Stimulated activated CD4-positive, alpha-beta T cell treated with anti-CD3 and anti-CD28 coated beads, Interleukin-1b, Interleukin-23, amount 100 ng/mL, for 1 hour (primary cell): ENCODE data around the gene TTC28.

Source experiments
- DNase-seq, 2 donors: peaks; one replicate each; pipeline ENCODE4 v3.0.0-alpha.2; 2020; ENCODE audit warnings: low read depth in 2 of 2

TTC28 gene

DNA sequence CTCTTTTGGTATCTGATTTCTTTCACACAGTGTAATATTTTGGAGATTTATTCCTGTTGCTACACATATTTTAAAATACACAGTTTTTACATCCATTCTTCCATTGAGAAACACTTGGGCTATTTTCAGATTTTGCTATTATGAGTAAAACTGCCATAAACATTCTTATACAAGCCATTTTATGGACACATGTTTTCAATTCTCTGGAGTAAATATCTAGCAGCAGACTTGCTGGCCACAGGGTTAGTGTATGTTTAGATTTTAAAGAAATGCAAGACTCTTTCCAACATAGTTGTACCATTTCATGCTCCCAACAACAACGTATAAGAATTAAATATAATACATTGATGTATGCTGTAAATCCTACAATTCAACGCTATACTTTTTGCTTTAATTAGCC, 399.8 kb downstream of the TTC28 start:
- no peak for DNase-seq

GRCh38 chr22:28269277-28269676, 410.4 kb downstream of the TTC28 start:
- no peak for DNase-seq

GRCh38 chr22:28268850-28269249, 410.8 kb downstream of the TTC28 start:
- DNase-seq = no peak

DNA sequence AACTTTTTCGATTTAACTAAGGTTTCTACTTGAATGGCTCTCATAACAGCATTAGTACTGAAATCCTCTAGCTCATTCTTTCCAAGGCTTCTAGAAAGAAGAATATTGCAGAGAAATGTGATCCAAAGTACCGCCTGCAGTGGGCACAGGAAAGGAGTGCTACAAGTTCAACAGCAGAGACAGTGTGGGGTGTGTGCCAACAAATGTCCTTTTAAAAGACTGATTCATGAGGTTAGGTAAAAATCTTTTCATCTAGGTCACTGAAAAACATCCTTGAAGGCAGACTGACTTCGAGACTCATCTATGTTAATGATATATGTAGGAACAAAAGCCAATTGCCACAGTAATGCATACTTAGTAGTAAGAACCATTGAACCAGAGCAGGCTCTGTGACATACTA, 411.5 kb downstream of the TTC28 start:
- no peak for DNase-seq

DNA sequence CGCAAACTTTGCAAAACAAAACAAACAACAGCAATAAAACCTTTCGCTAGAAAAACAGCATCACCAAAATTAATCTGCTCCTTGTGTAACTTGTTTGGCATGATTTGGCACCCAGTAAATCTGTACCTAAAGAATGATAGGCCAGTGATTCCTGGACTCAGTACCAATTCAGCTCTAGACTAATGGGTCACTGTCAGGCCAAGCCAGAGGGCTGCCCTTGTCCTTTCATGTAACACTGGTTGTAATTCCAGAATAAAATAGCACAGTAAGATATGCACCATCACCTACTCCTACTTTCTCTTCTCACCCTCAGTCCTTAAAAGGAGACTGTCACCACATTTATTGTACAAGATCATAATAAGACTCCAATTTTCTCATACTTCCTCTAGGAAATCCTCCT, 419.0 kb downstream of the TTC28 start:
- no peak for DNase-seq

- no peak for DNase-seq
Observed at GRCh38 chr22:28259774-28260312, 419.8 kb downstream of the TTC28 start.

DNA sequence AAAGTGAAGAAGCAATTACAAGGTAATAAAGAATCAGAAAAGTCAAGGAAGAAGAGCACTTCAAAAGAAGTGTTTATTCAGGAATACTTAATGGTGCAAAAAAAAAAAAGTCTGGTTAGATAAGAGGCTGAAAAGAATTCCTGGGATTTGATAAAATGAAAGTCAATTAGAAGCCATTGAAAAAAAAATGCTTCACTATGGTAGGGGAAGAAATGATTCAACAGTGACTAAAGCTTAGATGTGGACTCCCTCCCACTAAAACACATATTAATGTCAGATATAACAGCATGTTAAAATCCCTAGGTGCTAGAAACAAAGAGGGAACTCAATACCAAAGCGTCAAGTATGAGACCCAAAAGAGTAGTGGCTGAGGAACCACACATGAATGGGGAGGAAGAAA, 425.2 kb downstream of the TTC28 start:
- no peak for DNase-seq

DNA sequence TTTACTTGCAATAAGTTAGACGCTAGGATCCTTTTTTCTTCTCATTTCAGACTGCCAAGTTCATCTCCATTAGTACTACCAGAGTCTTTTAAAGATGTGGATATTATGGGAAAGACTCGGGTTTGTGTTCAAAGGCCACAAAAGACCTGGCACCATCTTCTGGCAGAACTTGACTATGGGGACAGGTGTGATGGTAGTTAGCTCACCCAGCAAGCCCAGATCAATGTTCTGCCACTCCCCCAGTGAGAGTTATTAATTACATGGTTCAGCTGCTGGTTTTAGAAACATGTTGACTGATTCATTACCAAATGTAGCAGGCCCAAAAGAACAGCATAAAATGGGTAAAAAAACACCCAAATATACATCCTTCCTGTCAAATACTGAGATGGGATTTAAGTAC, 427.1 kb downstream of the TTC28 start:
- DNase-seq = no peak

DNA sequence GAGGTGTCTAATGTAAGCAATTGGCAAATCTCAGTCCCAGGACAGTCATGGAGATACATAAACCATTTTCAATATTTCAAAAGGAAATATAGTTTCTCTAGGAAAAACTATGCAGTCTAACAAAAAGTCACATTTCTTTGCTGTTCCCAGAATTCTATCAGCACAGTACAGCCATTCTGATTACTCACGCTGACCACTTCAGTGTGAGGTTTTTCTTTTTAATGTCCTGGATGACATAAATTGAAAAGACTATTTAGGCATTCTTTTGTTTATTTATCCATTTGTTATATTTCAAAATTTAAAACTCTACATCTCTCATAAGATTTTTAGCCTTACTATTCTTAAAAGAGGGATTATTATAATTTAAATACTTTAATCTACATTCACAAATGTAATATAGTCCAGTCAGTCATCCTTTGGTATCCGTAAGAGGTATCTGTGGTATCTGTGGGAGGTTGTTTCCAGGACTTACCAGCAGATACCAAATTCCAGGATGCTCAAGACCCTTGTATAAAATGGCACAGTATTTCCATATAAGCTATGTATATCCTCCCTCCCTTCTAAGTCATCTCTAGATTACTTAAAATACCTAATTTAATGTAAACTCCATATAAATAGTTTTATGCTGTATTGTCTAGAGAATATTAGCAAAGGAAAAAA, 429.5 kb downstream of the TTC28 start:
- DNase-seq = no peak

GRCh38 chr22:28249402-28249801, 430.2 kb downstream of the TTC28 start:
- DNase-seq = no peak

DNA sequence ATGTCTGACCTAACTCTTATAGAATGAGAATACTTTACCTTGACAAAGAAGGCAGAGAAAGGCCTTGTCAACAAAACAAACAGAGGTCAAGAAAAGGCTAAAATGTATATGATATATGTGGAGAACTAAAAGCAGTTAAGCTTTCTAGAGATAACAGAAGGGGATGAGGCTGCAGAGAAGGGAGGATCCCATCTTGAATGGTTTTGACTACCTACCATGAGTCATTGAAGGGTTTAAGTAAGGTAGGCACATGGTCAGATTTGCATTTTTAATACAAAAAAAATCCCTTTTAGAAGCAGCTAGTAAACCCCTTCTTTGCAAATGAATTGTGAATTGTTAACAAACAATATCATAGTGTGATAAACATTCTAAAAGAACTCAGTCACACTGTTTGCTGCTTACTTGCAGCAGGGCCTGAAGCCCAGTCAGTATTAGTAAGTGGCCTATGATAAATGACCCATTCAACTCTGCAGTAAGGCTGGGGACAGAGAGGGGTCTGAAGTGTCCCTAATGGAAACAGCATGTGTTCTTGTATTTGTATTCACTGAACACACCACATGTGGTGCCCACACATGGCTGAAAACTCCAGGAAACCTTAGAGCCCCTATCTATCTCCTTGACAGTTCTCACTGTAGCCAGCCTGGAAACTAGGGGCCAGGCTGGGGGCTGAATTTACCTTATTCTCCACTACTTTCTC, 431.8 kb downstream of the TTC28 start:
- DNase-seq = no peak

DNA sequence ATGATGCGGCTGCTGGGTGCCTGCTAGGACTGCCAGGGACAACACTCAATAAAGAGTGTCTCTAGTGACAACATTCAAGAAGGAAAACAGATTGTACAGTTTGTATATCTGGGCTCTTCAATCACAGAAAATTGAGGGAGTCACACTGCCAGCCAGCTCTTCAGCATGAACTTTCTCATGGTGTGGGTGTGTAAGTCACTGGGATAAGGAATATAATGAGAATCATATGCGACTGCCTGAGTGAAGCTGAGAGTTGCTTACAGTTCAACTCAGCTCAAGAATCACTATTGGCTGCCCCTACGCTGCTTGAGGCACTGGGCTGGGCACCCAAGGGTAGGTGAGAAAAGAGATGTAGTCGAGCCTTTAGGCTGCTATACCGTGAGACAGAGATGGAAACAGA, 432.5 kb downstream of the TTC28 start:
- no peak for DNase-seq

DNA sequence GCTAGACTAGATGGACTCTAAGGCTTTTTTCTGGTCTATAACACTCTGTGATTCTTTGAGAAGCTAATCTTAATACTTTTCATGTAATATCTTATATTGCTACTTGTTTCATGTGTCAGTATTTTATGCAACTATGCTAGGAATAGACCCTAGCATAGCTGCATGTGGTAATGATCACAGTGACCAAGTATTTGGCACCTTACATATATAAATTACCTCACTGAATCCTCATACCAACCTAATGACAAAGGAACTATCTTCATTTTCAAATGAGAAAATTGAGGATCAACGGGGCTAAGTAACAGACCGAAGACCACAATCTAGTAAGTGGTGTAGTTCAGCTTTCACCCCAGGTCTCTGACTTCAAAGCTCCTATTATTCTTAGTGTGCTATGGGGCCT, 433.2 kb downstream of the TTC28 start:
- DNase-seq = no peak

DNA sequence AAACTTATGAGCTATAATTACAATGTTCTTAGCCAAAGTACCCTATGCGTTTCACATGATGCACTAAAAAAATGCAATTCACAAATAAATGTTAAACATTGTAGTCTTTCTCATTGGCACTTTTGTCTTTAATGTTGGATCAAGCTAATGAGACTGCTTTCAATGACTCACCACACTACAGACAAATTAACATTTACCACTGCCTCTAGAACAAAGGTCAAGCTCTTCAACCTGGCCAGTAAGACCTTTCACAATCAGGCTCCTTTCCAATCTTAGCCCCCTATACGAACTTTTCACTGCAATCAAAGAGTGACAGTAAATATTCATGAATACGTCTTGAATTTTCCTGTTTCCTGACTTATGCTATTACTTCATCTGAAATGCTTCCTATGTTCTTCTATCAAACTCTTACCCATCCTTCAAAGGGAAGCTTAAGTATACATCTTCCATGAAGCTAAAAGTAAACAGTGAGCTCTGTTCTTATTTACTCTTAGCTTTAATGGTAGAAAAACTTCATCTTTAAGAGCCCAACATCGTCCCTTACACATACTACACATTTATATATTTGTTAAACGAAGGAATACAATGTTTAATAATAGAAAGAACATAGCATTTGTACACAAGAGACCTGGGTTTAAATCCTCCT, 433.9 kb downstream of the TTC28 start:
- no peak for DNase-seq

- no peak for DNase-seq
Observed at GRCh38 chr22:28244757-28245156, 434.9 kb downstream of the TTC28 start.

DNA sequence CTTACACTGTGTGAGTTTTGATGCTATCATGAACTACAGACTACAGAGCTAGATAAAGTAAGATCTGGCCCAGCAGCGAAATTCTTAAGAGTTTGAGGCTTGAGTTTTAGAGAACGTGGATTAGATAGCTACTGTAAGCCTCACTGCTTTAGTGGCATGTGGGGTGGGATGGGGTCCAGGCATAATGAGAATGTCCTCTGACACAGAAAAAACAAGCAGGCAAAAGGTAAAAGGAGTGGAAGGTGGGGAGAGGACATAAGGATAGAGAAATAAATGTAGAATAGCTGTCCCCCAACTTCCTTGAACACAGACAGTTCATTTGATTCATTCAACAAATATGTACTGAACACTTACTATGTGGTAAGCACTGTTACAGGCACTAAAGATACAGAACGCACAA, 436.1 kb downstream of the TTC28 start:
- no peak for DNase-seq

DNA sequence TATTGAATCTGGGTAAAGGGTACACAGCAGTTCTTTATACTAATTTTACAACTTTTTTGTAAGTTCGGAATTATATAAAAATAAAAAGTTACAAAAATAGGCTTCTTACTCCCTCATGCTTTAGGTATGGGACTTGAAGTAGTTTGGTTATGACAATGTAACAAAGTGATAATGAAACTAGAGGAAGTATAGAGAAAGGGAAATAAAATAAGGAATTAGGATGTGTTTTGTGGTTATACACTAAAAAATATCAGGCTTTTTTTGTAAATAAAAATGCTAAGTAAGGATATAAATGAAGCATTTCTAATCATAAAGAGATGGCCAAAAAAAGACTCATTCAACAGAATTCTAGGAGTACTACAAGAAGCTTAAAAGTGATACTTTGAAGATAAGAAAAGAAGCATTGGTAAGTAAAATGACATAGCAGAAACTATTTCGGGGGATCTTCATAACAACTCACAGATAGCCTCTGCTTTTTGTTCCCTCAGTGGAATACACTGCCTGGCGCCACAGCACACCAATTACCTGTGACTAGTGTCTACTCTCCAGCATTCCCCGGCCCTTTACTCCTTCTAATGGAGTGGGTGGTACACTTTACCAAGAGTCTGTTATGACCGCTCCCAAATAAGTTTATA, 437.9 kb downstream of the TTC28 start:
- no peak for DNase-seq

- DNase-seq = no peak
Observed at GRCh38 chr22:28239941-28240340, 439.7 kb downstream of the TTC28 start.

GRCh38 chr22:28237783-28238182, 441.9 kb downstream of the TTC28 start:
- DNase-seq = no peak

- no peak for DNase-seq
Observed at GRCh38 chr22:28237112-28237511, 442.5 kb downstream of the TTC28 start.

DNA sequence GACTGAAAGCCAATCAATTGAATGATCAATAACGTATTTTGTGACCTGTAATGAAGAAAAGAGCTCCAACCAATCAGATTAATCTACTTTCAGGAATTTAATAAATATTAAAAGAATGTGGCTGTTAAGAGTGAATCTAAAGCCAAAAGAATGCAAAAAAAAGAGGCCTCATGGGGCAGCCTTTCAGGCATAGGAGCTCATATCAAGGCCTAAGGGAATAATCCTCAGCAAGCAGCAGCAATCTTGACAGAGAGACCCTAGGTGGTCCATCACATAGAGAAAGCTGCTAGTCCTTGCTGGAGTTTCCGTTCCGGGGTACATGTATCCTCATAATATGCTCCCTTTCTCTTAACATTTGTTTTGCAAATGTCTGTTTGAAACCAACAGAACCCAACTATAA, 447.4 kb downstream of the TTC28 start:
- no peak for DNase-seq

GRCh38 chr22:28231441-28231840, 448.2 kb downstream of the TTC28 start:
- DNase-seq = no peak

GRCh38 chr22:28230671-28231070, 449.0 kb downstream of the TTC28 start:
- DNase-seq = no peak
